ENCODE measurements around the gene ZBTB20. TPM values are rescaled to one million over a fixed set of nuclear protein-coding genes. Genes with fewer than 3 reads are reported as not detected.

The ZBTB20 gene
- total RNA-seq, 4 donors from 2014 or later: 4.1 to 41.8 (median 11.6) TPM

GRCh38 chr3:114792159-114792918, 354.7 kb downstream of the ZBTB20 start:
- TF ChIP-seq CTCF (IDR thresholded peaks at IDR 0.05): no peak
- TF ChIP-seq POLR2A (IDR thresholded peaks at IDR 0.05): no peak
- Histone ChIP-seq H3K9me3 (no peaks in the 10 kb centered on the region), H3K27ac (no peak overlapping the region), H3K27me3 (no peaks in the 10 kb centered on the region), H3K36me3 (no peaks in the 10 kb centered on the region), H3K4me3 (no peak overlapping the region), H3K4me1 (no peaks in the 10 kb centered on the region)
- DNase-seq: no peak
- intact Hi-C loops (cut with DNase I): no loop called here
- 88 to 96% methylated on average over 2 of the region's 2 CpGs for WGBS, 2 donors

GRCh38 chr3:114790752-114791151, 356.3 kb downstream of the ZBTB20 start:
- no peak for TF ChIP-seq POLR2A (IDR thresholded peaks at IDR 0.05)
- TF ChIP-seq CTCF (IDR thresholded peaks at IDR 0.05): no peak
- H3K27ac ChIP-seq: no peak overlapping the region
- DNase-seq: no peak
- H3K9me3 ChIP-seq: no peaks in the 10 kb centered on the region
- no peak overlapping the region for H3K4me3 ChIP-seq
- no peaks in the 10 kb centered on the region for H3K27me3 ChIP-seq
- H3K4me1 ChIP-seq: no peaks in the 10 kb centered on the region
- H3K36me3 ChIP-seq: no peaks in the 10 kb centered on the region
- intact Hi-C loops (cut with DNase I): no loop called here

DNA sequence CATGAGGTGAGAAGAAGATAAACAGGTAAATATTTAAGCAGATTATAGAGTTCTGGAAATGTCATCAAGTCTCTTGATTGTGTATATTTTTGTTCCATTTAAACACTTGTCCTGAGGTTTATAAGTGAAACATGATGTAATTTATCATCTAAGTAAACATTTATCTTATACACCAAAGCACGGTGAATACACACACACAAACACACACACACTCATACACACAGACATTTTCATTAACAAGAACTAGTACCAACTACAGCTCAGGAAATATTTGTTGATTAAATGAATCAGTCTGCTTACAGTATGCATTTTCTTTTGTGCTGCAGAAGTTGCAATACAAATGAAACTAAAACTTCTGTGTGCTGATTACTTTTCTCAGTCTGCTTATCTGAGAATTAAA, 357.3 kb downstream of the ZBTB20 start:
- H3K36me3 ChIP-seq: no peaks in the 10 kb centered on the region
- no peak for DNase-seq
- no peaks in the 10 kb centered on the region for H3K4me1 ChIP-seq
- H3K27me3 ChIP-seq: no peaks in the 10 kb centered on the region
- 52 to 61% methylated on average over 1 of the region's 1 CpG for WGBS, 2 donors
- no peak overlapping the region for H3K4me3 ChIP-seq
- TF ChIP-seq CTCF (IDR thresholded peaks at IDR 0.05) (no peak), POLR2A (IDR thresholded peaks at IDR 0.05) (no peak)
- H3K27ac ChIP-seq: no peak overlapping the region
- H3K9me3 ChIP-seq: no peaks in the 10 kb centered on the region
- intact Hi-C loops (cut with DNase I): no loop called here

GRCh38 chr3:114775395-114775794, 371.7 kb downstream of the ZBTB20 start:
- intact Hi-C loops (cut with DNase I): no loop called here
- Histone ChIP-seq H3K27me3 (no peaks in the 10 kb centered on the region), H3K27ac (no peak overlapping the region), H3K4me3 (no peak overlapping the region), H3K36me3 (no peaks in the 10 kb centered on the region), H3K9me3 (peaks cover 0 to 11% (median 4%) of the 10 kb centered on the region in 3 donors), H3K4me1 (no peaks in the 10 kb centered on the region)
- 67 to 70% methylated on average over 2 of the region's 2 CpGs for WGBS, 2 donors
- no peak for DNase-seq
- TF ChIP-seq CTCF (IDR thresholded peaks at IDR 0.05): no peak
- TF ChIP-seq POLR2A (IDR thresholded peaks at IDR 0.05): no peak

GRCh38 chr3:114770874-114771273, 376.2 kb downstream of the ZBTB20 start:
- no peak for TF ChIP-seq POLR2A (IDR thresholded peaks at IDR 0.05)
- TF ChIP-seq CTCF (IDR thresholded peaks at IDR 0.05): no peak
- 71 to 84% methylated on average over 2 of the region's 2 CpGs for WGBS, 2 donors
- no peak overlapping the region for H3K27ac ChIP-seq
- H3K36me3 ChIP-seq: no peaks in the 10 kb centered on the region
- intact Hi-C loops (cut with DNase I): no loop called here
- H3K4me3 ChIP-seq: no peak overlapping the region
- H3K9me3 ChIP-seq: peaks cover 0 to 11% (median 4%) of the 10 kb centered on the region in 3 donors
- DNase-seq: no peak
- H3K27me3 ChIP-seq: no peaks in the 10 kb centered on the region
- no peaks in the 10 kb centered on the region for H3K4me1 ChIP-seq
